Activated CD8-positive, alpha-beta memory T cell treated with anti-CD3 and anti-CD28 coated beads, Interleukin-2, amount 50 U/mL, for 4 hours (primary cell): Measurements from ENCODE around the gene MUC16.
"Not testable (repeated sequence)": the region's sequence is repeated elsewhere in the genome, so short reads cannot be mapped to it uniquely, and the experiment has no call there.

Experiments
- DNase-seq: peaks from one replicate; pipeline ENCODE4 v3.0.0-alpha.2; 2020

The MUC16 gene

GRCh38 chr19:9009935-9010651 is at the start of gene MUC16:
Gene MUC16 (minus strand): TSS chr19:9010409.
- no peak for DNase-seq

GRCh38 chr19:9058905-9059667 is 48.9 kb upstream of the MUC16 start:
- no peak for DNase-seq

- DNase-seq, result no peak
These were observed 47.5 kb upstream of the MUC16 start for GRCh38 chr19:9057505-9058258.

- not testable (repeated sequence) for DNase-seq
These were observed 45.9 kb upstream of the MUC16 start for GRCh38 chr19:9056131-9056530.

- no peak for DNase-seq
These were observed 44.6 kb upstream of the MUC16 start for GRCh38 chr19:9054765-9055164.

- no peak for DNase-seq
These were observed 44.0 kb upstream of the MUC16 start for GRCh38 chr19:9054207-9054606.

- not testable (repeated sequence) for DNase-seq
These were observed 43.5 kb upstream of the MUC16 start for GRCh38 chr19:9053674-9054073.

GRCh38 chr19:9052894-9053293 is 42.7 kb upstream of the MUC16 start:
- no peak for DNase-seq

GRCh38 chr19:9046694-9047093 is 36.5 kb upstream of the MUC16 start:
- no peak for DNase-seq

GRCh38 chr19:9044449-9044848 is 34.2 kb upstream of the MUC16 start:
- DNase-seq, result no peak

- DNase-seq, result no peak
These were observed 33.3 kb upstream of the MUC16 start for GRCh38 chr19:9043524-9043923.

- no peak for DNase-seq
These were observed 30.8 kb upstream of the MUC16 start for GRCh38 chr19:9041023-9041422.

GRCh38 chr19:9040131-9040530 is 29.9 kb upstream of the MUC16 start:
- no peak for DNase-seq

GRCh38 chr19:9039728-9040127 is 29.5 kb upstream of the MUC16 start:
- DNase-seq, result no peak

- DNase-seq, result no peak
These were observed 27.3 kb upstream of the MUC16 start for GRCh38 chr19:9037400-9038062.

GRCh38 chr19:9032136-9032631 is 22.0 kb upstream of the MUC16 start:
- no peak for DNase-seq

- DNase-seq, result no peak
These were observed 8.1 kb upstream of the MUC16 start for GRCh38 chr19:9018163-9018875.

GRCh38 chr19:9014803-9015202 is 4.6 kb upstream of the MUC16 start:
- no peak for DNase-seq

GRCh38 chr19:9013988-9014387 is 3.8 kb upstream of the MUC16 start:
- no peak for DNase-seq

- DNase-seq, result no peak
These were observed 1.7 kb upstream of the MUC16 start for GRCh38 chr19:9011875-9012274.

GRCh38 chr19:9010693-9011092 is 484 bp upstream of the MUC16 start:
- DNase-seq, result no peak

GRCh38 chr19:9009431-9009830 is 778 bp downstream of the MUC16 start:
- no peak for DNase-seq
